Measurements from ENCODE around the gene ARHGAP15.

The ARHGAP15 gene

DNA sequence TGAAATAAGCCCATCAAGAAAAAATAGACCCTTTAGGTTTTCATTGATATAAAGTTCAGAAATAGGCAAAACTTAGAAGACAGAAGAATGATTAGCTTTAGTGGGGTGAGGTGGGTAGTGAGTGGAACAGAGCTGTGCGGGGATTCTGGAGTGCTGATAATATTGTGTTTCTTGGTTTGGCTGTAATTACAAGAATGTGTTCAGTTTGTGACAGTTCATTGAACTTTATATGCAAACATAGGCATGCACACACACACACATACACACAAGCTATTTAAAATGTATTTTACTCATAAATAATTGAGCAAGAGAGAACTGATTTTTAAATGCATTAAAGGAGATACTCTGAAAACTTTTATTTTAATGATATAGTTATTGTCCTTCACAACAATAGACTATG is 17.1 kb downstream of the ARHGAP15 start:
- no peak overlapping the region for H3K27ac ChIP-seq
- TF ChIP-seq, protein P1, sequence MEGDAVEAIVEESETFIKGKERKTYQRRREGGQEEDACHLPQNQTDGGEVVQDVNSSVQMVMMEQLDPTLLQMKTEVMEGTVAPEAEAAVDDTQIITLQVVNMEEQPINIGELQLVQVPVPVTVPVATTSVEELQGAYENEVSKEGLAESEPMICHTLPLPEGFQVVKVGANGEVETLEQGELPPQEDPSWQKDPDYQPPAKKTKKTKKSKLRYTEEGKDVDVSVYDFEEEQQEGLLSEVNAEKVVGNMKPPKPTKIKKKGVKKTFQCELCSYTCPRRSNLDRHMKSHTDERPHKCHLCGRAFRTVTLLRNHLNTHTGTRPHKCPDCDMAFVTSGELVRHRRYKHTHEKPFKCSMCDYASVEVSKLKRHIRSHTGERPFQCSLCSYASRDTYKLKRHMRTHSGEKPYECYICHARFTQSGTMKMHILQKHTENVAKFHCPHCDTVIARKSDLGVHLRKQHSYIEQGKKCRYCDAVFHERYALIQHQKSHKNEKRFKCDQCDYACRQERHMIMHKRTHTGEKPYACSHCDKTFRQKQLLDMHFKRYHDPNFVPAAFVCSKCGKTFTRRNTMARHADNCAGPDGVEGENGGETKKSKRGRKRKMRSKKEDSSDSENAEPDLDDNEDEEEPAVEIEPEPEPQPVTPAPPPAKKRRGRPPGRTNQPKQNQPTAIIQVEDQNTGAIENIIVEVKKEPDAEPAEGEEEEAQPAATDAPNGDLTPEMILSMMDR (conservative IDR thresholded peaks at IDR 0.05), result no peak

DNA sequence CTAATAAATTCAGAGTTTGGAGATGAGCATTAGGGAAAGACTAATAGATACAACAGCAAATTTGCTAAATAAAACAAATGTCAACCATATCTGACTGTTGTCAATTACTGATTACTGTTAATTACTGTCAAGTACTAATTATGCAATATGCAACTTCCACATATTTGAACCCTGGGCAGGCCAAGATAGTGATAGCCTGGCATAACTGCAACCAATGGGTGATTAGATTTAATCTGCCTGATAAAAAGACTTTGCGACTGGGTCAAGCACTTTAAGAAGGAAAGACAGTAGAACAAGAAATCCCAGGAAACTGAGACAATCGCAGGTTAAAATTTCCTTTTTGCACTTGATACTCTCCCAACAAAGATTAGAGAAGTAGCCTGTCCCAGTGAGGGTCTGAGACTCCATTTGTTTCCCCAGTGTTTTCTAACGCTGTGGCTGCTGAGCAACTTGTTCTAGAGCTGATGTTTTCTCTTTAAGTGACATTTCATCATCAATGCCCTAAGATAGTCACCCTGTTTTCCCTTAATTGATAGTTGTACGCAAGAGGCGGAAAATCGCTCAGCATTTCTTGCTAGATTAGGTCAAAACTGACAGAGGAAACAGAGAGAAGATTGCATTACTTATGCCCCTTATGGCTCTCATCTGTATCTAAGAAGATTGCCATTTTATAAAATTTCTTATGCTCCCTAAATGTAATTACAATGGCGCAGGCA is 17.8 kb downstream of the ARHGAP15 start:
- H3K27ac ChIP-seq, result no peak overlapping the region
- TF ChIP-seq, protein P1 (conservative IDR thresholded peaks at IDR 0.05), result no peak

DNA sequence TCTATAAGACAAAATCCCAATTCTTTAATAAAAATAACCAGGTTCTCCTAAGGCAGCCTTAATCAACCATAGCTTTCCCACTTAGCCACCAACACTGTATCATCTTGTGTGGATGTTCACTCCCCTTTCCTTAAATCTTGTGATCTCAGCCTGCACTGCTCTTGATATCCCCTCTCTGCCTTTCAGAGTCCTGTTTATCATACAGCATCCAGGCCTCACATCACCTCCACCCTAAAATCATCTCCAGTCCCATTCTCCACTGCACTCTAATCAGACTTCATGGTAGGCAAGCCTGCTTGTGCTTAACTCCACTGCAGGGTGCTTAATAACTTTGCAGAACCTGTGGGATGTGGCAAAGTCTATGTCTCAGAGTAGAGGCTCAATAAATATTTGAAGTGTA is 18.8 kb downstream of the ARHGAP15 start:
- TF ChIP-seq, protein P1 (conservative IDR thresholded peaks at IDR 0.05), result no peak

DNA sequence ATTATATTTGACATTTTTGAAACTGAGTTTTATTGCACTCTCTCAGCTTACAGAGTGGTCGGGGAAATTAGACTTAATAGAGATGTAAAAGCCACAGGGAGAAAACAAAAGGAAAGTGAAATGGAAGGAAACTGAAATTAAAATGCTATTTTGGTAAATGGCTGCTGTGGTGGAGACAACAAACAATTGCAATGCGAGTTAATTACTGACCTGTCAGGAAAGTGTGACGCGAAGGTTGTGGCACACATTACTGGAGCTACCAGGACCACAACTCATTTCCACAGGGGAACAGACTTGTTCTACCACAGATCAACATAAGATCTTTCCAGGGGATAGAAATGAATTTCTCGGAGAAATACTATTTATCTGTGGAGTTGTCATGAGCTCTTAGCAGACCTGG is 19.5 kb downstream of the ARHGAP15 start:
- TF ChIP-seq, protein P1 (conservative IDR thresholded peaks at IDR 0.05), result no peak
- no peak overlapping the region for H3K27ac ChIP-seq

More for the DNA sequence above, 18.8 kb downstream of the ARHGAP15 start:
- H3K27ac ChIP-seq, result no peak overlapping the region

DNA sequence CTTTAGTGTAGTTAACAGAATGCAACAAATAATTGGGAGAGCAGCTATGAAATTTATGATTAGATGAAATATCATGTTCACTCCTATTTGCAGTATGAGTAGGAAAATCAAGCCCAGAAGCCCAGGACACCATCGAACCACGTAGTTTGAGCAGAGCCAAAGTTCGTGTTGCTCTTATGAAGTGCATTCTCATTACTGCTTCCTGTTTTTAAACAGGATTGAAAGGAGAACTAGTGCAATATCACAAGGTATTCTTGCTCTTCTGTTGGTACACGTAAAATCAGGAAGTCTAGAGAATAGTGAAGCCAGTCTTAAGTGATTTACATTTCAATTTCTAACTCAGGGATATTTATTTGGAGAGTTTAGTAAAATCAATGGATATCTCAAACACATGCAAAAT is 21.1 kb downstream of the ARHGAP15 start:
- TF ChIP-seq, protein P1 (conservative IDR thresholded peaks at IDR 0.05), result no peak
- H3K27ac ChIP-seq, result no peak overlapping the region

DNA sequence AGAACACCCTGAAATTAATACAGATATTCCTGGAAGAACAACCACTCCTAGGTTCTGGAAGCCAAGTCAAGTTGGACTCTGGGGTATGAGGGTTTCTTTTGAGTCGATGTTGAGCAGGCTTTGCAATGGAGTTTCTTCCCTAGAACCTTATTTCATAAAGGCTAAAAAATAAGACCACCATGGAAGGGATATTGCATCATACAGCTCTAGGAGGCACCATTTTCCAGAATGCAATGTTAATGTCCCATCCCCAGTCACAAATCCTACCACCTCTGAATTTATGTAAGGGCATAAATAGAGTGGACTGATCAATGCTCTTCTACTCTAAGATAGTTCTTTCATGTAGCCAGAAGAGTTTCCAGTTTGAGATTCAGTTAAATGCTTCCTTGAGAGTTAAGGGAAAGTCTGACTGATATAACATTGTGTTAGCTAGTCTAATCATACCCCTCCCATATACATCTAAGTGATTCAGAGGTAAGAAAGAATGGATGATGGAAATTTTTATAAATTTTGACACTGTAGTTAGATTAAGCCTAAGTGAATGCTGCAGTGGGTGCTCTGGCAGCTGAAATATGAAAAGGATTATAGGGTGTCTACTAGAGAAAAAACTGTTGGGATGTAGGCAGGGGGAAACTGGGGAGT is 22.0 kb downstream of the ARHGAP15 start:
- TF ChIP-seq, protein P1 (conservative IDR thresholded peaks at IDR 0.05), result no peak
- no peak overlapping the region for H3K27ac ChIP-seq

DNA sequence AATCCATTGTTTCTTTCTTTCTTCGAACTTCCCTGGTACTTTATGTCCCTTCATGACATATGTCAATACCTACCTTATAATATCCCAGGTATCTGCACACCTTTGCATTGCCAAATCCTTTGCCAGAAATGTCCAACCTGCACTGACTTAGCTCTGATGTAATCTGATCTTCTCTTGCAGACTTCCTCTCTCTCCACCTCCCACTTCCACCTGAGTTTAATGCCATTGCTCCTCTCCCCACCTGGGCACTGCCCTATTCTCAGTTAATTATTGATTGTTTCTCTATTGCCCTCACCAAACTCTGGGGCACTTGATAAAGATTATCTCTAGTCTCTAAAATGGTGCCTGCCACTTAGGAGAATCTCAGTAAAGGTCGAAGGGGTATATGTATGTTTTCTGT is 23.0 kb downstream of the ARHGAP15 start:
- TF ChIP-seq, protein P1 (conservative IDR thresholded peaks at IDR 0.05), result no peak
- no peak overlapping the region for H3K27ac ChIP-seq
